H1 (cell line): ENCODE data around the gene TTC24. TPM values are rescaled to one million over a fixed set of nuclear protein-coding genes. Genes with fewer than 3 reads are reported as not detected.

Experiments
- ATF2 ChIP-seq: IDR thresholded peaks from 2 replicates; pipeline ENCODE4 v1.6.1; 2012; ENCODE audit warnings: low read length, inconsistent platforms
- FOSL1 ChIP-seq: IDR thresholded peaks from 2 replicates; pipeline ENCODE4 v1.6.1; 2011; ENCODE audit warnings: mild to moderate bottlenecking, low read depth, low read length, moderate library complexity; ENCODE audit not compliant: insufficient read depth
- PHF8 ChIP-seq: fragments of 200-600 bp; sonication (generic); conservative IDR thresholded peaks from 2 replicates; pipeline ENCODE4 v1.7.1; 2012; ENCODE audit warnings: low read depth, mild to moderate bottlenecking, inconsistent platforms, low read length, moderate library complexity
- RFX5 ChIP-seq: IDR thresholded peaks from 2 replicates; pipeline ENCODE4 v1.6.1; 2011; ENCODE audit warnings: low read depth, low read length, improper control_type of control experiment, borderline replicate concordance
- TAF1 ChIP-seq: IDR thresholded peaks from 2 replicates; pipeline ENCODE4 v1.6.1; 2011; ENCODE audit warnings: mild to moderate bottlenecking, low read depth, low read length
- polyA plus RNA-seq, 7 experiments: library from polyadenylated mRNA; depleted of rRNA in 3 of 7; stranded (reverse) in 5 of 7; unstranded in 2 of 7; fragments of >200 nt in 5 of 7; fragments of 200-250 nt in 2 of 7; gene quantifications; 1 replicate in 5 of 7; 2 replicates in 1 of 7; 4 replicates in 1 of 7; pipeline versions ENCODE4 v1.2.1 to v1.2.3, GENCODE V29; 2011 to 2013; ENCODE audit warnings: missing spikeins in 2 of 7, mixed read lengths in 2 of 7
- total RNA-seq: library from RNA; stranded (reverse); fragmentation: NEBNext Ultra II Directional; extraction: Animal tissue kit (Norgen Biotek cat#: 25700); gene quantifications from 2 replicates; pipeline ENCODE4 v1.2.1, GENCODE V29; 2021

Gene TTC24
- total and polyA plus RNA-seq, 2 of the 8 experiments (the other 6 are each of a cell fraction or from before 2014, with no cell fraction given), result 0.08 TPM; not detected in 1

- TF ChIP-seq ATF2, result no peak
- no peak for TF ChIP-seq RFX5
- no peak for TF ChIP-seq PHF8
- no peak for TF ChIP-seq TAF1
- TF ChIP-seq FOSL1, result no peak
- TF ChIP-seq, all 59 proteins: peak for 0
These were observed 19.6 kb upstream of the TTC24 start (continued) for GRCh38 chr1:156559797-156560385.
